H1 (cell line): Measurements from ENCODE around the gene ATG9B. TPM values are rescaled to one million over a fixed set of nuclear protein-coding genes. Genes with fewer than 3 reads are reported as not detected.

ENCODE experiments used
- KDM5A ChIP-seq: fragments of 200-600 bp; IDR thresholded peaks from 2 replicates; pipeline ENCODE4 v1.7.1; 2012; ENCODE audit warnings: mild to moderate bottlenecking, low read length, inconsistent platforms, mixed read lengths
- RAD21 ChIP-seq, 2 experiments: IDR thresholded peaks in 1 of 2; conservative IDR thresholded peaks in 1 of 2; 2 replicates each; pipeline ENCODE4 v1.6.1; 2011; ENCODE audit warnings: low read depth in 2 of 2, low read length in 2 of 2, improper control_type of control experiment in 1 of 2, inconsistent platforms in 1 of 2, mild to moderate bottlenecking in 1 of 2, moderate library complexity in 1 of 2
- SP4 ChIP-seq: IDR thresholded peaks from 2 replicates; pipeline ENCODE4 v1.6.1; 2012; ENCODE audit warnings: low read length, inconsistent platforms
- SRF ChIP-seq: IDR thresholded peaks from 2 replicates; pipeline ENCODE4 v1.6.1; 2011; ENCODE audit warnings: mild to moderate bottlenecking, low read depth, low read length, moderate library complexity
- SUZ12 ChIP-seq: fragments of 200-600 bp; sonication (generic); IDR thresholded peaks from 2 replicates; pipeline ENCODE4 v1.6.1; 2012; ENCODE audit warnings: mild to moderate bottlenecking, inconsistent platforms, low read length, moderate library complexity, mixed read lengths
- polyA plus RNA-seq, 7 experiments: library from polyadenylated mRNA; depleted of rRNA in 3 of 7; stranded (reverse) in 5 of 7; unstranded in 2 of 7; fragments of >200 nt in 5 of 7; fragments of 200-250 nt in 2 of 7; gene quantifications; 1 replicate in 5 of 7; 2 replicates in 1 of 7; 4 replicates in 1 of 7; pipeline versions ENCODE4 v1.2.1 to v1.2.3, GENCODE V29; 2011 to 2013; ENCODE audit warnings: missing spikeins in 2 of 7, mixed read lengths in 2 of 7
- total RNA-seq: library from RNA; stranded (reverse); fragmentation: NEBNext Ultra II Directional; extraction: Animal tissue kit (Norgen Biotek cat#: 25700); gene quantifications from 2 replicates; pipeline ENCODE4 v1.2.1, GENCODE V29; 2021

The ATG9B gene
- total and polyA plus RNA-seq, 2 of the 8 experiments (the other 6 are each of a cell fraction or from before 2014, with no cell fraction given): 1.4 to 2.3 TPM

DNA sequence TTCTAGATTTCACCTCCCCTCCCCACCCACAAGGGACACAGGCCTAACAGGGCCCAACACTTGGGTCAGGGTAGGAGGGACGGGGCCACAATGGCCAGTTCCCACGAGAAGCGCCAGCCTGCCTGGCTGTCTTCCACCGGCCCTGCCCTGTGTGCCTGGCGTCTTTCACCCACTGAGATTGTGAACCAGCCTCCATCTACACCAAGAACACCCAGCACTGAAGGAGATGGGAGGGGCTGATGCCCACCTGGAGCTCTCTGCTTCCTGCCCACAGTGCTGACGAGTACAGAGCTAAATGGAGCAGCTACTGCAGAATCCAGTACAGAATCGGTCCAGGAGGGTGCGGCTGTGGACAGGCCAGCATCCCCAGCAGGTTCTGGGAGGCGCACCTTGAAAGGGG is 21.7 kb upstream of the ATG9B start (continued):
- no peak for TF ChIP-seq SP4
- TF ChIP-seq KDM5A: no peak
- no peak for TF ChIP-seq SRF
- TF ChIP-seq SUZ12: no peak
- TF ChIP-seq RAD21 (IDR thresholded peaks at IDR 0.05 in 1 of 2, conservative IDR thresholded peaks at IDR 0.05 in 1 of 2; ENCODE audit: low read depth in 2 of 2, low read length in 2 of 2): no peak
- TF ChIP-seq, all 59 proteins: peak for 0
